HCT116 (cell line): ENCODE measurements around the gene RECQL5. TPM values are rescaled to one million over a fixed set of nuclear protein-coding genes. Genes with fewer than 3 reads are reported as not detected.
A peak's percentile ranks its signal among the peaks of the same experiment; 100 is the strongest.

ENCODE experiments used
- ATAC-seq: fragments of 200-7000 bp; cut with Tn5 transposase; 2 replicates; pipeline ENCODE4 v1.9.1; 2020; ENCODE audit warnings: mild to moderate bottlenecking, moderate library complexity
- BruUV-seq: library from RNA; stranded (reverse); fragments of 400-500 nt; replicated peaks from 2 replicates; lab custom pipeline; 2021; lab: Mats Ljungman, UMichigan
- CTCF ChIA-PET: fragments of 300-600 bp; sonication (Branson Sonifier 250); formaldehyde crosslinking; loops from one replicate; lab custom pipeline; 2021; ENCODE audit warnings: antibody characterized with exemption; lab: Charles Lee
- POLR2A ChIA-PET: fragments of 300-600, 350-600 bp; sonication (Branson Sonifier 250); formaldehyde crosslinking; loops from one replicate; lab custom pipeline; 2021; ENCODE audit warnings: antibody characterized with exemption; lab: Charles Lee
- RAD21 ChIA-PET, 2 experiments: fragments of 300-600 bp; sonication (Branson Sonifier 250); formaldehyde crosslinking; loops; one replicate each; lab custom pipeline; 2023; ENCODE audit warnings: low total read pairs in 2 of 2; ENCODE audit not compliant: uncharacterized antibody in 2 of 2, unreplicated experiment in 2 of 2, low non-redundant PET in 1 of 2; lab: Charles Lee
- DNase-seq: peaks from one replicate; pipeline ENCODE4 v3.0.0-alpha.2; 2010; ENCODE audit warnings: low read depth, low spot score
- H2AFZ ChIP-seq: fragments of 200-600 bp; shearing (Covaris generic), sonication (generic); 2 replicates; pipeline ENCODE4 v1.6.1; 2017; ENCODE audit warnings: low read depth, mixed run types, mixed read lengths, antibody characterized with exemption, low read length; ENCODE audit not compliant: poor library complexity, severe bottlenecking
- H3K27ac ChIP-seq: 2 replicates; pipeline ENCODE4 v1.5.1; 2012; ENCODE audit warnings: low read depth, low read length
- H3K27me3 ChIP-seq: fragments of 200-600 bp; sonication (generic); 2 replicates; pipeline ENCODE4 v1.6.1; 2016; ENCODE audit warnings: mixed run types, low read length, mixed read lengths; ENCODE audit not compliant: insufficient read depth
- H3K36me3 ChIP-seq, 2 experiments: fragments of 200-500 bp in 1 of 2; fragments of 200-600 bp in 1 of 2; sonication (Bioruptor generic) in 1 of 2; sonication (generic) in 1 of 2; 2 replicates each; pipeline versions ENCODE4 v1.5.1 to v1.6.1; 2014 to 2016; ENCODE audit warnings: low read length in 2 of 2, inconsistent platforms in 1 of 2, mixed read lengths in 1 of 2, mixed run types in 1 of 2; ENCODE audit not compliant: insufficient read depth in 2 of 2, control insufficient read depth in 1 of 2
- H3K4me1 ChIP-seq, 2 experiments: fragments of 200-600 bp in 1 of 2; sonication (generic) in 1 of 2; 2 replicates each; pipeline versions ENCODE4 v1.5.1 to v1.6.1; 2012 to 2017; ENCODE audit warnings: low read length in 2 of 2, inconsistent platforms in 1 of 2, mild to moderate bottlenecking in 1 of 2, mixed read lengths in 1 of 2, mixed run types in 1 of 2, moderate library complexity in 1 of 2; ENCODE audit not compliant: insufficient read depth in 2 of 2, control insufficient read depth in 1 of 2
- H3K4me2 ChIP-seq: fragments of 200-600 bp; sonication (generic); 2 replicates; pipeline ENCODE4 v1.6.1; 2017; ENCODE audit warnings: mixed run types, low read length, mixed read lengths
- H3K4me3 ChIP-seq, 2 experiments: fragments of 200-600 bp in 1 of 2; sonication (generic) in 1 of 2; replicated peaks in 1 of 2; 2 replicates each; pipeline ENCODE4 v1.5.1; 2011 to 2016; ENCODE audit warnings: low read length in 2 of 2, control low read depth in 1 of 2, low read depth in 1 of 2, mild to moderate bottlenecking in 1 of 2, mixed read lengths in 1 of 2, mixed run types in 1 of 2
- H3K79me2 ChIP-seq: fragments of 200-600 bp; sonication (generic); 2 replicates; pipeline ENCODE4 v1.6.1; 2017; ENCODE audit warnings: mild to moderate bottlenecking, mixed run types, low read length, moderate library complexity, mixed read lengths; ENCODE audit not compliant: insufficient read depth
- H3K9ac ChIP-seq: fragments of 200-600 bp; sonication (generic); 2 replicates; pipeline ENCODE4 v1.6.1; 2016; ENCODE audit warnings: low read length, mixed read lengths
- H3K9me2 ChIP-seq: fragments of 200-600 bp; sonication (generic), shearing (Covaris generic); 2 replicates; pipeline ENCODE4 v1.6.1; 2017; ENCODE audit warnings: mixed run types, mild to moderate bottlenecking, moderate library complexity; ENCODE audit not compliant: insufficient read depth
- H3K9me3 ChIP-seq, 2 experiments: fragments of 200-500 bp in 1 of 2; fragments of 200-600 bp in 1 of 2; sonication (Bioruptor generic) in 1 of 2; sonication (generic) in 1 of 2; 2 replicates each; pipeline ENCODE4 v1.6.1; 2014 to 2017; ENCODE audit warnings: low read length in 2 of 2, mixed read lengths in 2 of 2, inconsistent platforms in 1 of 2, low read depth in 1 of 2, mild to moderate bottlenecking in 1 of 2, mixed run types in 1 of 2, moderate library complexity in 1 of 2; ENCODE audit not compliant: control insufficient read depth in 1 of 2, insufficient read depth in 1 of 2
- H4K20me1 ChIP-seq: fragments of 200-600 bp; sonication (generic), shearing (Covaris generic); 2 replicates; pipeline ENCODE4 v1.6.1; 2017; ENCODE audit warnings: mixed run types, mild to moderate bottlenecking, moderate library complexity; ENCODE audit not compliant: insufficient read depth
- CBX3 ChIP-seq: IDR thresholded peaks from 2 replicates; pipeline ENCODE4 v1.6.1; 2012; ENCODE audit warnings: low read depth
- RAD21 ChIP-seq: IDR thresholded peaks from 2 replicates; pipeline ENCODE4 v1.6.1; 2012; ENCODE audit warnings: low read depth, mild to moderate bottlenecking
- intact Hi-C: fragments of 100-400 bp; cut with micrococcal nuclease; formaldehyde crosslinking; loops from 2 replicates; pipeline ENCODE4 v1.10.0; 2022
- total RNA-seq: library from RNA; stranded (reverse); gene quantifications from one replicate; pipeline ENCODE4 v1.2.1, GENCODE V29; 2021; ENCODE audit not compliant: unreplicated experiment
- TF ChIP-seq, protein P1 (sequence below): IDR thresholded peaks from 2 replicates; pipeline ENCODE4 v1.6.1; 2012
- TF ChIP-seq, protein P2 (sequence below), 3 experiments: fragments of 200-600 bp in 1 of 3; sonication (generic) in 1 of 3; IDR thresholded peaks in 2 of 3; conservative IDR thresholded peaks in 1 of 3; 2 replicates each; pipeline ENCODE4 v1.5.1; 2012 to 2017; ENCODE audit warnings: low read depth in 2 of 3, low read length in 2 of 3, antibody characterized with exemption in 1 of 3, borderline replicate concordance in 1 of 3, control low read depth in 1 of 3, mild to moderate bottlenecking in 1 of 3, mixed read lengths in 1 of 3, mixed run types in 1 of 3, moderate library complexity in 1 of 3; ENCODE audit not compliant: insufficient read depth in 1 of 3

The RECQL5 gene
- total RNA-seq, 1 experiment from 2014 or later: 83.3 TPM

DNA sequence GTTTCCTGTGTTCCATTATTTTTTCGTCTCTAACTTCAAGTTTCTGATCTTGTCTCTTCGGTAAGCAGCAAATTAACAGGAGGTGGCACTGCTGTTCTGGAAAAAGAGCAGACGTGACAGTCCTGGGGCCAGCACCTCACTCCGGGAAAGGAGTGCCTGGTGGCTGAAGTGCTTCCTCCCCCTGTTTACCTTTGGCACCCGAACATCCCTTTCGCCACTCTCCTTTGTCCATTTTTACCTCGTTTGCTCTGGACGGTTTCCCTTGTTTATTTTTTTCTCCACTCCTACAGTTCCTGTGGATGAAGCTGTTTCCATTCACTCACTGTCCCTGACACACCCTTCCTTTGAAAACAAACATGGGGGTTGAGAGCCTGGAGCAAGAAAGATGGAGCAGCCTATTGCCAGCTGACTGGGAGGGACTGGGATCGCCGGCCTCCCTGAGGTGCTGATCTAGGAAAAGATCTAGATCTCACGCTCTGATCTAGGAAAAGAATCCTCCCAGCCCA is 12.8 kb upstream of the RECQL5 start:
- Histone ChIP-seq H3K27me3 (no peaks in the 10 kb centered on the region), H3K4me1 (peaks cover 51 to 74% of the 10 kb centered on the region in 2 experiments), H3K9me3 (no peaks in the 10 kb centered on the region), H4K20me1 (no peaks in the 10 kb centered on the region), H3K4me2 (peak overlapping the region; percentile 9; the same call in 1 of the 2 replicates), H3K27ac (peak overlapping the region; percentile 5; the same call in 1 of the 2 replicates), H3K36me3 (peaks cover 17 to 23% of the 10 kb centered on the region in 2 experiments; a peak in 3 of 4 replicates), H3K4me3 (no peak overlapping the region), H3K9ac (peak overlapping the region; percentile 30; the same call in 1 of the 2 replicates), H3K79me2 (peaks cover 94% of the 10 kb centered on the region), H2AFZ (no peak overlapping the region), H3K9me2 (no peaks in the 10 kb centered on the region)
- DNase-seq: no peak
- RAD21 ChIA-PET: interaction anchor here (2.0 to 2.1 kb wide), 2 partner anchors 68 kb away, joined by 8 to 10 read pairs; no protein-coding TSS in a partner anchor
- TF ChIP-seq, protein P1, sequence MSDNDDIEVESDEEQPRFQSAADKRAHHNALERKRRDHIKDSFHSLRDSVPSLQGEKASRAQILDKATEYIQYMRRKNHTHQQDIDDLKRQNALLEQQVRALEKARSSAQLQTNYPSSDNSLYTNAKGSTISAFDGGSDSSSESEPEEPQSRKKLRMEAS: no peak
- TF ChIP-seq, protein P2, sequence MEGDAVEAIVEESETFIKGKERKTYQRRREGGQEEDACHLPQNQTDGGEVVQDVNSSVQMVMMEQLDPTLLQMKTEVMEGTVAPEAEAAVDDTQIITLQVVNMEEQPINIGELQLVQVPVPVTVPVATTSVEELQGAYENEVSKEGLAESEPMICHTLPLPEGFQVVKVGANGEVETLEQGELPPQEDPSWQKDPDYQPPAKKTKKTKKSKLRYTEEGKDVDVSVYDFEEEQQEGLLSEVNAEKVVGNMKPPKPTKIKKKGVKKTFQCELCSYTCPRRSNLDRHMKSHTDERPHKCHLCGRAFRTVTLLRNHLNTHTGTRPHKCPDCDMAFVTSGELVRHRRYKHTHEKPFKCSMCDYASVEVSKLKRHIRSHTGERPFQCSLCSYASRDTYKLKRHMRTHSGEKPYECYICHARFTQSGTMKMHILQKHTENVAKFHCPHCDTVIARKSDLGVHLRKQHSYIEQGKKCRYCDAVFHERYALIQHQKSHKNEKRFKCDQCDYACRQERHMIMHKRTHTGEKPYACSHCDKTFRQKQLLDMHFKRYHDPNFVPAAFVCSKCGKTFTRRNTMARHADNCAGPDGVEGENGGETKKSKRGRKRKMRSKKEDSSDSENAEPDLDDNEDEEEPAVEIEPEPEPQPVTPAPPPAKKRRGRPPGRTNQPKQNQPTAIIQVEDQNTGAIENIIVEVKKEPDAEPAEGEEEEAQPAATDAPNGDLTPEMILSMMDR (IDR thresholded peaks at IDR 0.05 in 2 of 3, conservative IDR thresholded peaks at IDR 0.05 in 1 of 3; ENCODE audit: borderline replicate concordance in 1 of 3, insufficient read depth in 1 of 3, low read depth in 2 of 3, low read length in 2 of 3): peak; percentile 38 to 90 (median 51); a peak in 5 of 6 replicates
- TF ChIP-seq CBX3: no peak
- peak; percentile 96 for TF ChIP-seq RAD21
- intact Hi-C loops: loop anchor here (1.0 to 10.0 kb wide), 2 partner anchors 68 to 175 kb away; partner anchors contain the start of gene WBP2
- ATAC-seq: peak; percentile 33; the same call in 1 of the 2 replicates
- CTCF ChIA-PET: interaction anchor here (1.0 to 8.5 kb wide), 11 partner anchors 16 to 145 kb away, joined by 3 to 174 read pairs (median 4); partner anchors contain the start of genes ITGB4 and SMIM5
- BruUV-seq: no TSS peak
- POLR2A ChIA-PET: interaction anchor here (0.8 to 6.4 kb wide), 5 partner anchors 41 to 225 kb away, joined by 3 to 41 read pairs (median 3); partner anchors contain the start of genes ITGB4 and MRPL38
